ENCODE data around the gene CLRN2. TPM values are rescaled to one million over a fixed set of nuclear protein-coding genes. Genes with fewer than 3 reads are reported as not detected.

CLRN2 gene
- total RNA-seq, 4 donors from 2014 or later, result not detected

DNA sequence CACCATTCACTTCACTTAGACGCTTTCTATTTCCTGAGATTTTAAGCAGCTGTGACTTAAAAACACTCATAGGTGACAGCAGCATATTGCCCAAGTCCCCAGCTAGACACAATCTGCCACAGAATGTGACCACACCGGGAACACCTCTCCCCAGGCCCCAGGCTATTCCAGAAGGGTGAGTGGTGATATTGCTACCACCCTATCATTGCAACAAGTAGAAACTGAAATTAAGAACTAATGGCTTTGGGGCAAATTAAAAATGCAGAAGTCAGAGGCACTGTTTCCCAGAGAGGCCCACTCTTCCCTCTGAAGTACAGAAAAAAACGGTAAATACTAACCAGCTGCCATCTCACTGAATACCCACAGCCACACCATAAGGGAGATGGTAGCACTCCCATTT is 38.1 kb upstream of the CLRN2 start:
- Histone ChIP-seq H3K4me1 (no peaks in the 10 kb centered on the region), H3K36me3 (peaks cover 0 to 39% of the 10 kb centered on the region in 2 donors), H3K27me3 (no peaks in the 10 kb centered on the region), H3K27ac (no peak overlapping the region), H3K9me3 (peaks cover 0 to 22% (median 0%) of the 10 kb centered on the region in 3 donors), H3K4me3 (no peak overlapping the region)
- ATAC-seq, result no peak
- WGBS, 2 donors (ENCODE audit: low coverage in 1 of 2), result 70 to 100% methylated on average over 1 to 2 of the region's 3 CpGs
- TF ChIP-seq POLR2A (IDR thresholded peaks at IDR 0.05), result no peak
- TF ChIP-seq POLR2AphosphoS5 (IDR thresholded peaks at IDR 0.05), result no peak
- TF ChIP-seq EP300 (IDR thresholded peaks at IDR 0.05), result no peak
- TF ChIP-seq, protein P1, sequence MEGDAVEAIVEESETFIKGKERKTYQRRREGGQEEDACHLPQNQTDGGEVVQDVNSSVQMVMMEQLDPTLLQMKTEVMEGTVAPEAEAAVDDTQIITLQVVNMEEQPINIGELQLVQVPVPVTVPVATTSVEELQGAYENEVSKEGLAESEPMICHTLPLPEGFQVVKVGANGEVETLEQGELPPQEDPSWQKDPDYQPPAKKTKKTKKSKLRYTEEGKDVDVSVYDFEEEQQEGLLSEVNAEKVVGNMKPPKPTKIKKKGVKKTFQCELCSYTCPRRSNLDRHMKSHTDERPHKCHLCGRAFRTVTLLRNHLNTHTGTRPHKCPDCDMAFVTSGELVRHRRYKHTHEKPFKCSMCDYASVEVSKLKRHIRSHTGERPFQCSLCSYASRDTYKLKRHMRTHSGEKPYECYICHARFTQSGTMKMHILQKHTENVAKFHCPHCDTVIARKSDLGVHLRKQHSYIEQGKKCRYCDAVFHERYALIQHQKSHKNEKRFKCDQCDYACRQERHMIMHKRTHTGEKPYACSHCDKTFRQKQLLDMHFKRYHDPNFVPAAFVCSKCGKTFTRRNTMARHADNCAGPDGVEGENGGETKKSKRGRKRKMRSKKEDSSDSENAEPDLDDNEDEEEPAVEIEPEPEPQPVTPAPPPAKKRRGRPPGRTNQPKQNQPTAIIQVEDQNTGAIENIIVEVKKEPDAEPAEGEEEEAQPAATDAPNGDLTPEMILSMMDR (IDR thresholded peaks at IDR 0.05), result no peak

DNA sequence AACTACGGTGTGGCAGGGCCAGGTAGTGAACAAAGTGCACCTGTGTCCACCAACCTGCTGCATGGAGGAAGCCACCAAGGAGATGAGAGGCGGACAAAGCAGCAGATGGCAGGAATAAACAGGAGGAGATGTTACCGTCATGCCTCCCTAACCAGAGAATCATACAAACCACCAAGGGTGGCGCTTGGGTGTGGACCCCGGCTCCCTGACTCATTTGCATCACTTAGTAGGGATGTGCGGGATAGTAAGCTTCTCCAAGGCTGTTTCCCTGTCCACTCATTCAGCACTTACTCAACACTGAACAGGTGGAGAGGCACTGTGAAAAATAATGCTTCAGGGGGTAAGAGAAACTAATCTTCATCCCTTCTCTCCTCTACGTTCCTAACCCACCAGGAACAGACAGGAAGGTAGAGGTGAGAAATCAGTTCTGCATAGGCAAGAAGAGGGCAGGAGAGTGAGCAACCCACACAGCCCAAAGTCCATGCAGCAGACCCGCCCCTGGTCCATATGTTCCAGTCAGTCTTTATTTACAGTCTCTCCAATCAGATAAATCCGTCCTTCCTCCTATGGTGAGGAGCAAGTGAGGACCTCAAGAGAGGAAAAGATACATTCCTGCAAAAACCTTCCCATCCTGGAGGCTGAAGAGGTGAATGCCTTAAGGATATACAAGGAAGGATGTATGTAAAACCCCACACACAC is 37.0 kb upstream of the CLRN2 start:
- TF ChIP-seq EP300 (IDR thresholded peaks at IDR 0.05), result no peak
- TF ChIP-seq POLR2AphosphoS5 (IDR thresholded peaks at IDR 0.05), result no peak
- TF ChIP-seq, protein P1 (IDR thresholded peaks at IDR 0.05), result no peak
- TF ChIP-seq POLR2A (IDR thresholded peaks at IDR 0.05), result no peak
- WGBS, 2 donors (ENCODE audit: low coverage in 1 of 2), result 92% methylated on average over 7 of the region's 9 CpGs; no CpG with 5 or more reads in 1 of the 2 donors
- no peak for ATAC-seq

GRCh38 chr4:17480210-17480927 is 34.6 kb upstream of the CLRN2 start:
- H3K27me3 ChIP-seq, result no peaks in the 10 kb centered on the region
- H3K36me3 ChIP-seq, result peaks cover 0 to 73% of the 10 kb centered on the region in 2 donors
- H3K27ac ChIP-seq, result no peak overlapping the region
- no peak for ATAC-seq
- 69 to 83% methylated on average over 7 of the region's 7 CpGs for WGBS, 2 donors (ENCODE audit: low coverage in 1 of 2)
- no peak overlapping the region for H3K4me3 ChIP-seq
- H3K4me1 ChIP-seq, result no peaks in the 10 kb centered on the region
- TF ChIP-seq EP300 (IDR thresholded peaks at IDR 0.05) (no peak), POLR2A (IDR thresholded peaks at IDR 0.05) (no peak)
- TF ChIP-seq, protein P1 (IDR thresholded peaks at IDR 0.05), result no peak
- peaks cover 0 to 23% (median 0%) of the 10 kb centered on the region in 3 donors for H3K9me3 ChIP-seq

More for the DNA sequence above, 37.0 kb upstream of the CLRN2 start:
- no peak overlapping the region for H3K4me3 ChIP-seq
- H3K4me1 ChIP-seq, result no peaks in the 10 kb centered on the region
- H3K27ac ChIP-seq, result no peak overlapping the region
- peaks cover 0 to 49% of the 10 kb centered on the region in 2 donors for H3K36me3 ChIP-seq
- no peaks in the 10 kb centered on the region for H3K27me3 ChIP-seq
- H3K9me3 ChIP-seq, result peaks cover 0 to 23% (median 0%) of the 10 kb centered on the region in 3 donors

DNA sequence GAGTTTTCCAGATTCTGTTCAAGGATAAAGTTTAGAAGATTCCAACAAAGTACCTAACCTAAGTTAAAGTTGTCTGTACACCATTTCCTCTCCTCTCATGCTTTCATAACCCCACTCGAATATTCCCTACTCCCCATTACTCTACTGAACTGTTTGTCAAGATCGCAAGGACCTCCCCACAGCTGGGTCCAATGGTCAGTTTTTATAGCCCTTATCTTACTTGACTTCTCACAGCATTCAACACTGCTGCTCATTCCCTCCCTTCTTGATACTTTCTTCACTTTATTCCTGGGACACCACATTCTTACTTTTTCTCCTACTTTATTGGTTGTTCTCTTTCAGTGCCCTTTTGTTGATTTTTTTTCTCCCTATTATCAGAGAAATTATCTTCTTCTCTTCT is 34.0 kb upstream of the CLRN2 start:
- Histone ChIP-seq H3K36me3 (peaks cover 0 to 79% of the 10 kb centered on the region in 2 donors), H3K27me3 (no peaks in the 10 kb centered on the region), H3K4me3 (no peak overlapping the region), H3K9me3 (peaks cover 0 to 23% (median 0%) of the 10 kb centered on the region in 3 donors), H3K4me1 (no peaks in the 10 kb centered on the region), H3K27ac (no peak overlapping the region)
- ATAC-seq, result no peak
- WGBS, 2 donors (ENCODE audit: low coverage in 1 of 2), result 89 to 100% methylated on average over 2 of the region's 2 CpGs
- no peak for TF ChIP-seq POLR2A (IDR thresholded peaks at IDR 0.05)
- TF ChIP-seq, protein P1 (IDR thresholded peaks at IDR 0.05), result no peak
- TF ChIP-seq EP300 (IDR thresholded peaks at IDR 0.05), result no peak
- TF ChIP-seq POLR2AphosphoS5 (IDR thresholded peaks at IDR 0.05), result no peak
